DMS153 (cell line): ENCODE data around the gene ASCL2.

Source experiments
- DNase-seq: peaks from one replicate; lab custom pipeline; 2025; lab: John Stamatoyannopoulos, UW

The ASCL2 gene, protein sequence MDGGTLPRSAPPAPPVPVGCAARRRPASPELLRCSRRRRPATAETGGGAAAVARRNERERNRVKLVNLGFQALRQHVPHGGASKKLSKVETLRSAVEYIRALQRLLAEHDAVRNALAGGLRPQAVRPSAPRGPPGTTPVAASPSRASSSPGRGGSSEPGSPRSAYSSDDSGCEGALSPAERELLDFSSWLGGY

DNA sequence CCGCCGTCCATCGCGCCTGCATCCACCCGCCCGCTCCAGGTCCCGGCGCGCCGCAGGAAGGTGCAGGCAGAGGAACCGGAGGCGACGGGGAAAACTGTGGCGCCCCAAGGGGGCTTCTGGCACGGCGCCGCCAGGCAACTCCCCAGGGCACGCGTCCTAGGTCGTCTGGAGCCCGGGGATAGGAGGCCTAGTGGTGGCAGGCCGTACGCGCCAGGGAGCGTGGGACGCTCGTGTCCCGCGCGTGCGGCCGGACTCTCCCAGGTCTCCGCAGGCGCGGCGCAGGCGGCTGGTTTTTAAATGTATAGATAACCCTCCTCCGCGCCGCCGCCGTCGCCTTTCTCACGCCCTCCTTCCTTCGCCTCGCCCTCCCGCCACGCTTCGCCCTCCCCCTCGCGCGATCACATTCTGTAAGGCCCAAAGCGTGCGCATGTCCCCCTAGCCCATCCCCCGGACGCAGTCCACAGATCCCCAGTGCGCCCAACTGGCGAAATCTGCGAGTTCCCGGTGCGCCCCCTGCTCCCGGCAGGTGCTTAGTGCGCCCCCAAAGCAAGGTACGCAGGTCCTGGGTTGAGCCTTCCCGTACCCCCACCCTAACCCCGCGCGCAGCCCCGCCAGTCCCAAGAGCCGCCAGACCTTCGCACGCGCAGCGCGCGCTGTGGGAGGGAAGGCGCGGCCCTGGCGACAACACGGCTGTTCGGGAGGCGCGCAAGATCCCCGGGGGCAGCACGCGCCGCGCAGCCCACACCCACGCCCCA lies at the start of gene ASCL2:
TSS of gene ASCL2 (minus strand) at position 267 of the 755 bp plus-strand sequence. CDS start at position 11, 256 bp downstream.
- no peak for DNase-seq

DNA sequence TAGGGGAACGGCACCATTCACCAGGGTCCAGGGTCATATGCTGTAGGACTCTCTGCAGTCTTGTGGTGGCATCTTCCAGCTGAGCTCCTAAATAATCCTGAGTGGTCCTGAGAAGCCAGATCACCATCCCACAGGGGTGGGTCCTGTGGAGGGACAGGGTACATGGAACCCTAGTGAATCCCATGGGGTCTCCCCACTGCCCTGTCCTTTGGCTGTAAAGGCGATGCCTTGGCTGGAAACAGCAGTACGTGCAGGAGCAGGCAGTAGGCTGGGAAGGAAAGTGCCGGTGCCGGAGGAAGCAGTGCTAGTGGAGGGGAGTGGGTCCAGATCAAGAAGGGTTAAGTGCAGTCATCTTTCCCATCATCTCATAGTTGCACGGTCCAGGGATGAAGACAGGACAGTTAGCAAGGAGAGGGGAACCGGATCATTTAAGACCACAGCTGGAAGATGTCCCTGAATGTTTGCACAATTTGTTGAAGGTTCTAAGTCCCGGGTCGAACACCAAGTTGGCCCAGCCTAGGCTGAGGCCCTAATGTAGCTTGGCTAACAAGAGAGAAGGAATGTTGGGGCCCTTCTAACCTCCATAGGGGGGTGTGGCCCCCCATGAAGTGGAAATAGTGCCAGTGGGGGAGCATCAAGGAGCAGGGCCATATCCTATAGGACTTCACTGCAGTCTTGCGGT lies 49.5 kb upstream of the ASCL2 start:
- no peak for DNase-seq

DNA sequence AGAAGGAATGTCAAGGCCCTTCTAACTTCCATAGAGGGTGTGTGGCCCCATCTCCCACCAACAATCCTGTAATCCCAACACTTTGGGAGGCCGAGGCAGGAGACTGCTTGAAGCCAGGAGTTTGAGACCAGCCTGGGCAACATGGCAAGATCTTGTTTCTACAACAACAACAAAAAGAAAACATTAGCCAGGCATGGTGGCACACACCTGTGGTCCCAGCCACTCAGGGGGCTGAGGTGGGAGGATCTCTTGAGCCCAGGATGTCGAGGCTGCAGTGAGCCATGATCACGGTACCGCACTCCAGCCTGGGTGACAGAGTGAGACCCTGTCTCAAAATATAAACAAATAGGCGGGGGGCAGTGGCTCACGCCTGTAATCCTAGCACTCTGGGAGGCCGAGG lies 48.3 kb upstream of the ASCL2 start:
- DNase-seq: no peak

DNA sequence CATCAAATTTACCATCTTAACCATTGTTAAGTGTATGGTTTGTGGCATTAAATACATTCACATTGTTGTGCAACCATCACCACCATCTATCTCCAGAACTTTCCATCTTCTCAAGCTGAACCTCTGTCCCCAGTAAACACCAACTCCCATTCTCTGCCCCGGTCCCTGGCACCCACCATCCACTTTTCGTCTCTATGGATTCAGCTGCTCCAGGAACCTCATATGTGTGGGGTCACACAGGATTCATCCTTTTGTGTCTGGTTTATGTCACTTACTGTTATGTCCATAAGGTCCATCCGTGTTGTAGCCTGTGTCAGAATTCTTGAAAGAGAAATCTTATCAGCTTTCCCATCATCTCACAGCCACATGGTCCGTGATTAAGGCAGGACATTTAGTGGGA lies 47.7 kb upstream of the ASCL2 start:
- DNase-seq: no peak

DNA sequence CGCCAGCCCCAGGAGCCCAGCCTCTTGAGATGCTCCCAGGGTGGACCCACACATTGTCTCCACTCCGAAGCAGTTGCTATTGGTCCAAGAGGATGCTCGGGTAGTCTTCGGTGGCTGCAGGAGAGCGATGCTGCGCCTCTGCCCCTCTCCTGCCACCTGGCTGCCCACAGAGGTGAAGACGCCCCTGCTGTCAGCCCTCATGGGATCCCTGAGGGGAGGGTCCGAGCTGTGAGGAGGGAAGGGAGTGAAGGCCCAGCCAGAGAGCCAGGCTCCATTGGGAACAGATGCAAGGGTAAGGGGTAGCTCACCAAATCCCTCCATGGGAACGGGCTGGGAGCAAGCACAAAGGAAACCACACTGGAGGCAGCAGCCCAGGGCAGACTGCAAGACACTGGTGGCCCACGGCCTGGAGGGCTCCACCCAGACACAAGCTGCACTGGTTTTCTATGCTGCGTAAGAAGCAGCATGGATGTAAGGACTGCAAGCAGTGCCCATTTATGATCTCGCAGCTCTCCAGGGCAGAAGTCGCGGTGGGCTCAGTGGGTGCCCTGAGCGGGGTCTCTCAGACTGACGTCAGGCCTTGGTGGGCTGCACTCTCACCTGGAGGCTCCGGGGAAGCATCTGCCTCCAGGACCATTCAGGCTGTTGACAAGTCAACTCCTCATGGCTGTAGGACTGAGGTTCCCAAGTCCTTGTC lies 47.1 kb upstream of the ASCL2 start:
- DNase-seq: no peak

DNA sequence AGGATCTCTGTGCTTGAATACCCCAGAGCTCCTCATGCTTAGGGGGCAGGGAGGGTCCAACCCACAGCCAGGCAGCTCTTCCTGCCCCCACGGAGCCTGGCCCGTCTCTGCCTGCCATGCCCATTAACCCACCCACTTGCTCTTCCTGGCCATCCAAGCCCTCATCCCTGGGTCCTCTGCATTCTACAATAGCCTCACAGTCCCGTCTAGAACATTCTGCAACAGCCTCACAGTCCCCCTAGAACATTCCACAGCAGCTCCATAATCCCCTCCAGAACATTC lies 46.5 kb upstream of the ASCL2 start:
- no peak for DNase-seq

DNA sequence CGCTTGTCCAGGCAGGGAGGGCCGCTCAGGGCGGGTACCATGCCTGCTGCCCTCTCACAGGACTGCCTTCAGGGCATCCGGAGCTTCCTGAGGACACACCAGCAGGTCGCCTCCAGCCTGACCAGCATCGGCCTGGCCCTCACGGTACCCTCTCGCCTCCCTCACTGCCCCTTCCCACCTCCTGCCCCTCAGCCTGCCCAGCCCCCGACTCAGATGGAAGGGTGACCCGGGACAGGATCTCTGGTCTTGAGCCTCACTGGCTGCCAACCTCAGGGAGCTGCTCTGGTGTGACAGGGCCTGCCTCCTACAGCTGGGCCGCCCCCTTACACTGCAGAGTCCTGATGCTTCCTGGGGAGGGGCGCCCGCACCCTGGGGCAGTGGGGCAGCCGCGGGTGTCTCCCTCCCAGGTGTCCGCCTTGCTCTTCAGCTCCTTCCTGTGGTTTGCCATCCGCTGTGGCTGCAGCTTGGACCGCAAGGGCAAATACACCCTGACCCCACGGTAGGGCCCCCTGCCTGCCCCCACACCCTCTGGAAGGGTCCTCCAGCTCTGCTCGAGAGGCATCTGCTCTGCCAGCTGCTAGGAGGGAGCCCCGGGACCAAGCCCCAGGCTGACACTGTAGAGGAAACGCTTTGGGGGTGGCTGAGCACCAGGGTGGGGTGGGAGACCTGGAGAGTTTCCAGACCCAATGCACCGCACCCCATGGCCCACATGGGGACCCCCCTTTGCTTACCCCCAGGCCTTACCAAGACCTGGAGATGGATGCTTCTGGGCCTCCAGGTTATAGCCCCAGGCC lies 46.0 kb upstream of the ASCL2 start:
- no peak for DNase-seq

DNA sequence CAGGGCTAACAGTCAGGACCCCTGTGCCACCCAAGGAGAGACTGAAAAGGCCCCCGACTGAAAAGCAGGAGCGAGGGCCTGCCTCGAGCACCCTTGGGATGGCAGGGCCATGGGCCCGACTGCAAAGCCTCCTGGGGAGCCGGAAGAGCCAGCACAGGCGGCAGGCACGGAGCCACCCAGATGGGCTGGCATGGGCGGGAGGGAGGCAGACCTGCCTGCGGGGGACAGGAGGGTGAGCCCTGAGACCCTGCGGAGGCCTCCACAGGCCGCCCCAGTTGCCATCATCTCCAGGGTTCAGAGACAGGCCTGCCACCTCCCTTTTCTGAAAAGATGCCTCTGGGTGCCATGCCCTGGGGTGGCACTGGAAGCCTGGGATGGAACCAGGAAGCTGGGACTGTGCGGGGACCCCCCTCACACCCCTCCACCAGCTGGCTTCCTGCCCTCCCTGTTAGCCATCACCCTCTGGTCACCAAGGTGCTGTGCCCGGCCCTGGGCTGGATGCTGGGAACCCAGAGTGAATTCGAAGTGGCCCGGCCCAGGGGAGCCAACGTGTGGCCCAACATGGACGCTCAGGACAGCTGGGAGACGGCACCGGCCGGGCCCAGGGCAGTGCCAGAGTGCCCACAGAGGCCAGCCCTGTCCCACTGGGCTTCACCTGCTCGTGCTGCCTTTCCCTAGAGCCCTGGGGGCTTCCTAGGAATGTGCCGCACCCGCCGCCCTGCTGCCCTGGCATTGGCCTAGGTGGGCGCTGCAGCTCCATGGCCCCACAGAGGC lies 45.2 kb upstream of the ASCL2 start:
- no peak for DNase-seq

DNA sequence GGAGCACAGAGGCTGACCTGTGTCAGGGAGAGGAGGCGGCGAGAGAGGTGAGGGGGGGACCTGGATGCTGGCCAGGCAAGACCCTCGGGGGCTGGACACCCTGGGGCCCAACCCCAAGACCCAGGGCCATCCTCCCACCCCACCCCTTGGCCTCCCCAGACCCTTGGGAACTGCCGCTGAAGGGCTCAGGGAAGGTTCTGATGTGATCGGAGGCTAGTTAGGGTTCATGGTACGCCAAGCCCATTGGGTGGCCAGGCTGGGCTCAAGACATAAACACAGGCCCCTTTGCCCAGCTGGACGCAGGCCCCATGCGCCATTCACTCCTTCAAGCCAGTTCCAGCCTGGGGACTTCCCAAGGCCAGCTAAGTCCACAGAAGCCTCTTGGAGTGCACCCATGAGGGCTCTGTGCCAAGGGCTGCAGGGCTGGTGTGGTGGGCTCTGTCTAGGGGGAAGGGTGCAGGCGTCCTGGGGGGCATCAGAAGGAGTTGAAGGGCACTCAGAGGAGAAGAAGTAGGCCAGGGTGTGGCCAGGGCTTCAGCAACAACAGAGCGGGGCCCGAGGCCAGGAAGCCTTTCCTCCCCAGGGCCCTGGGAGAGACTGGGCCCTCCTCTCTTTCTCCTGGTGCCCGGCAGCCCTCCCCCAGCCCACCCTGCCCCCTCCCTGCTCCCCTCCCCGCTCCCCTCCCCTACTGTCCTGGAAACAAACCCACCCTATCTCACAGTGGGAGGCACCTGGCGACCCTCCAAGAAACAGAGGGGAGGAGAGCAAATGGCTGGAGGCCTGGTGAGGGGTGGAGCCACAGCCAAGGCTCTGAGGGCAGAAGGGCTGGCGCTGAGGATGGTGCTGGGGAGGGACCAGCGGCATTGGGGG lies 44.4 kb upstream of the ASCL2 start:
- DNase-seq: no peak

DNA sequence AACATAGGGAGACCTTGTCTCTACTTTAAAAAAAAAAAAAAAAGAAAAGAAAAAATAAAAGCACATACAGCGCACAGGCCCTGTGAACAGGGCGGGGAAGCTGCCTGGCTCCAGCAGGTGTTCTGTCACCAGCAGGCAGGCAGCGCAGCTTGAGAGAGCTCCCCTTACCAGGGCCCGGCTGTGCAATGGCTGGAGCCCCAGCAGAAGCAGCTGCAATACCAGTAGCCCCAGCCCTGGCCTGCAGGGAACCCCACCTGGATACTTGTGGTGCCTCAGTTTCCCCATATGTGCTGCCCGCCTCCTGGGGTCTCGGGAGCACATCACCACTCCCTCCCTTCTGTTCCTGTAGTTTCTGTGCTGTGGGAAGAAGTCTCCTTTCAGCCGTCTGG lies 43.7 kb upstream of the ASCL2 start:
- no peak for DNase-seq

DNA sequence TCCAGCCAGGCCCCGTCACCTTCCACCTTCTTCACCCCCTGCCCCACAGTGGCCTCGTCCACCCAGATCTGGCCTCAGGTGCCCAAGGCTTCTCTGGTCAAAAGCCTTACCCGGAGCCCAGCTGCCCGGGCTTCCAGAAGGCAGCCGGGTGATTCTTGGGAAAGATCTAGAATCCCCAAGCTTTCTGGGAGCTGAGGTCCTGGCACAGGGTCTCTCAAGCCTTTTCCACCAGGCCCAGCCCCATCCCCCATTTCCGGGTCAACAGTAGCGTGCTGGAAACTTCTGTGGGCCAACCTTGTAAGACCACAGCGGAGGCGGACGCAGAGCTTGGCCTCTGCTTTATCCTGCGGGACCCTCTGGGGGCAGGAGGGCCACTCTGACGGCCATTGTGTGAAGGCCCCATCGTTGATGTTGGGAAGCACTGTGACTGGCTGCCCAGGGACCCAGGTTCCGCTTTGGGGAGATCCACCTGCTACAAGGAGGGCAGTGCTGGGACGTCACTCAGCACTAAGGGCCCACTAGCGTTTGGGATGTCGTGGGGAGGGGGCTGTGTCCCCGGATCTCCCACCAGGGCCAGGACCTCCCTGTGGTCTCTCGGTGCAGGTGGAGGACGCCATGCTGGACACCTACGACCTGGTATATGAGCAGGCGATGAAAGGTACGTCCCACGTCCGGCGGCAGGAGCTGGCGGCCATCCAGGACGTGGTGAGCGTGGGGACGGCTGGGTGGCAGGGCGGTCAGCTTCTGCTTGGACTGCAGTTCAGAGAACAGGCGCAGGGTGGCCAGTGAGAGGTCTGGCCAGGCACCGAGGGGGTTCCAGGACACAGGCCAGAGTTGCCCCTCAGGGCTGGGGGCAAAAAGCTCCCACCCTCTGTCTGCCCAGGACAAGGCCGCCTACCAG lies 42.9 kb upstream of the ASCL2 start:
- DNase-seq: no peak

DNA sequence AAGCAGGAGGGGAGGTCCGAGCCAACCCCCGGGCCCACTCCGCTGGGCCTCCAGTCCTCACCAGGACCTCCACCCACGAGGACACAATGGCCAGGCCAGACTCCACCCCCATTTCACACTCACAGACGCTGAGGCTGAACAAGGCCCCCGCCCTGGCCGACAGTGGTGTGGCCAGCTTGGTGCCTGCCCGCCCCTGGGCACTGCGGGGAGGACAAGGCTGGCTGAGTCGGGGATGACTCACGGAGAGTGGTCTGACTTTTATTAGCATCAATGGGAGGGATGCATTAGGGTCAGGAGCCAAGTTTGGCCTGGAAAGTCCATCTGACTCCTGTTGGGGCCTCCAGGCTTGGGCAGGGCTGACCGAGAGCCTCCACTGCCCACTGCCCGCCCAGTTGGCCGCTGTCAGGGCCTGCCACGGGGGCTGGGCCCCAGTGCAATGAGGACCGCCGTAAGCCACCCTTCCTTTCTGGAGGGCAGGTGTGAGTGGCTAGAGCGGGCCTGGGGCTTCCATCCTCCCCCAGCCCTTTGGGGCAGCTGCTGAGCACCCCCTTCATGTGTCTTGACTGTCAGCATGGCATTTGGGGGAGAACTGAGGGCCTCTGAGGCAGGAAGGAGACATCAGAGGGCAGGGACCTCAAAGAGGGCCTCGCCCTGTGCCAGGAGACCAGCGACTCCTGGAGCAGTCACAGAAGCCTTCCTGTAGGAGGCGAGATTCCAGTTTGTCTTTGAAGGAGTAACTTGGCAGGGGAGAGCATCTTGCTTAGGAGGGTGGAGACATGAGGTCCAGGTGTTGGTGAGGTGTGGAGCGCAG lies 42.0 kb upstream of the ASCL2 start:
- DNase-seq: no peak

DNA sequence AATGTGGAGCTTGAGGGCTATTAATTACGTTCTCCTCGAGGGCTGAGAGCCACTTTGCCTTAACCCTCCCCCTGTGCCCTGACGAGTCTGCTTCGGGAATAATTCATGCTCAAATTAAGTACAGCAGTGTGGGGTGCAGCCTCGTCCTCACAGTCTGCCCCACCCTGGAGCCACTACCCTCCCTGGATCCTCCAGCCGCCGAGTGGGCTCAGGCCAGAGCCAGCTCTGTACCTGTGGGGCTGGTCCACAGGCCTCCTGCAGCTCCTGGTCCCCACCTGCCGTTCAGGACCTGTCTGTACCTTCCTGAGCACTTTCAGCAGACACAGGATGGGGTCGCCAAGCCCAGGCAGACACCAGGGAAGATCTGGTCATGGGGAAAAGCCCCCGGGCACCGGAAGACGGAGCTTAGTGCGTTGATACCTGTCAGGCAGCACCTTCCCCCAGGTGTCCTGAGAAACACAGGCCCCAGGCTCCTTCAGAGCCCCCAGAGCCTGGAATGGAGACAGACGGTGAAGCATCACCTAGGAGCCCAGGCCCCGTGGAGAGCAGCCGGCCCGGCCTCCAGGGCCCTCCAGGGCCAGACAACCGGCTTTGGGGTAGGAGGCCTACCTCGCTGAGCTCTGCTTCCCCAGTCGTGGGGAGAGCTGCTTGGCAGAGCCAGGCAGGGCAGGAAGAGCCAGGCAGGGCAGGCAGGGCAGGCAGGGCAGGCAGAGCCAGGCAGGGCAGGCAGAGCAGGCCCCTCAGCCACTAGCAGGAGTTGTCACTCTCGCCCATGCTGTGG lies 41.2 kb upstream of the ASCL2 start:
- DNase-seq: no peak

DNA sequence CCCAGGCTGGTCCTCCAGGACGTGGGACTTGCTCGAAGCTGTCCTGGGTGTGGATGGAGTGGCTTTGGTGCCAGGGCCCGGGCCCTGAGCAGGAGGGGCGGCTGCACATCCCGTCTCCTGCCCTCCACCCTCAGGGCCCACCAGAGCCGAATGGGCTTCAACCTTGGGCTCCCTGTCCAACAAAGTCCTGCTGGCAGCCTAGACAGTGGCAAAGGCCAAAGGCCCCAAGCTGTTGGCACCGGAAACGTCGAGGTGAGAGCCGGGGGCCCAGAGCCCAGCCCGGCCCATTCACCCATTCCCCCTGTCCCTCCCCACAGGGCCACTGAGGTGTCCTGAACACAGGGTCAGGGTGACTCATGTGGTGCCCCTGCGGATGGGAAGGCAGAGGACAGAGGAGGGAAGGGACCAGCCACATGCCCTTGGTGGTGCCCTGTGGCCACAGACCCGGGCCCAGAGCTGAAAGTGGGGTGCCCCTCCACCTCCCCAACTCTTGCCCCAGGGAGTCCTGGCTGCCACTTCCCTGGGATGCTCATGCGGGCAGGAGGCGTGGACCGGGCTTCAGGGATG lies 40.5 kb upstream of the ASCL2 start:
- no peak for DNase-seq

DNA sequence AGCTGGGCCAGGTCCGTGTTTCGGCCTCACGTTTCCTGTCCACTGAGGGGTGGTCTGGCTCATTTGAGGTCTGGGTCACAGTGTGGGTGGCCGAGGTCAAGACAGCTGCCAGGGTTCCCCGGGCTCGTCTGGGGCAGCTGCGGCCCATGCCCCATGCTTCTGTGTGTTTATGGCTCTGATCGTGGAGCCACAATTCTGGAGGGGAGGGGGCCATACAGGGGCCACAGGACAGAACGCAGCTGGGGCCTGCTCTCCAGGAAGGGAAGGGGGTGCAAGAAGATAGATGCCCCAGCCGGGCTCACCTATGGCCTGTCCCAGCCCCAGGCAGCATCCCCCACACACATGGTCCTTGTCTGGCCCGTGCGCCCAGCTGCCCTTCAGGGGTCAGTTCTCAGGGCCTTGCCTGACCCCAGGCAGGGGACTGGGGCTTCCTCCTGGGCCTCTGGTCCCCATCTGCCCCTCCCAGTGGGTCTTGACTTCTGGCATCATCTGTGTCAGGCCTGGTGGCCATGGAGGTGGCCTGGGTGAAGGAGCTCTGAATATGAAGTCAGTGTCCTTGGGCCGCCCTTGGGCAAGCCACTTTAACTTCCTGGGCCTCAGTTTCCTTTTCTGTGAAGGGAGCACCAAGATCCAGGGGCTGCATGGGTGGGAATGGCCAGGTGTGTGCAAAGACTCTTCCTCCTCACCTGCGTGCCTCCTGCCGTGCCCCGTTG lies 39.8 kb upstream of the ASCL2 start:
- DNase-seq: no peak

DNA sequence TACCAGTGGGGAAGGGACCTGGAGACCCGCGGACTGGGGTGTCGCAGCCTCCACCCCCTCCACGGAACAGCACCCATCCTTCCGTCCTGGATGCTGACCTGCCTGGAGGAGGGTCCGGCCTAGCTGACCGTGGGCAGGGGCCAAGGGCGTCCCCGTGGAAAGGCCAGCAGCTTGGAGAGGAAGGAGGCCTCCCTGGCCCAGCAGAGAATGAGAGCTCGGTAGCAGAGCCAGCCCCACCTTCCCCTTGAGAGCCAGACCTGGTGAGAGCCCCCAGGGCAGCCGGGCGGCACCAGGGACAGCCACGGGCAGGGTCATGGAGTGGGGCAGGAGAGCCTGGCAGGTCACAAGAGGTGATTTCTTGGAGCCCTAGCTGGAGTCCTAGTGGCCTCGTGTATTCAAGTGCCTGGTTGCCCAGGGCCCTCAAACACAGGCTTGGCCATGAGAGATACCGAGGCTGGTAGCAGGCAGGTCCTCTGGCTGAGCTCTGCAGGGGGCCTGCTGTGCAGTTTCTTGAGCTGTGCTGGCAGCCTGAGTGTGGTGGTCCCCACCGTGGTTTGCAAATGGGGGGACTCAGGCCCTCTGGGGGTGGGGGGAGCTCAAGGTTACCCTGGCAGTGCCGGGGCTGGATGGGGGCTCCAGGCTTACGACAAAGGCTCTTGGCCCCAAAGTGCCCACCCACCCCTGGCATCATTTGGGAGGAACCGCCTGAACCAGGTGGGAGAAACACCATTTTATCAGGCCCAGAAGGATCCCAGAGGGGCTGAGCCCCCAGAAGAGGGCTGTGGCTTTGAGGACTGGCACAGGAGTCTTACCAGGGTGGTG lies 39.1 kb upstream of the ASCL2 start:
- DNase-seq: no peak
